B cell (primary cell): ENCODE data around the gene ECE2.

Experiments used
- EZH2 ChIP-seq: IDR thresholded peaks from 2 replicates; pipeline ENCODE4 v1.6.1; 2012; ENCODE audit warnings: borderline replicate concordance, low read depth, mild to moderate bottlenecking, moderate library complexity, low read length; ENCODE audit not compliant: insufficient read depth, poor library complexity, severe bottlenecking
- TF ChIP-seq, protein P1 (sequence below): fragments of 200-600 bp; IDR thresholded peaks from one replicate; pipeline ENCODE4 v1.8.0; 2022; ENCODE audit warnings: antibody characterized with exemption, mild to moderate bottlenecking

DNA sequence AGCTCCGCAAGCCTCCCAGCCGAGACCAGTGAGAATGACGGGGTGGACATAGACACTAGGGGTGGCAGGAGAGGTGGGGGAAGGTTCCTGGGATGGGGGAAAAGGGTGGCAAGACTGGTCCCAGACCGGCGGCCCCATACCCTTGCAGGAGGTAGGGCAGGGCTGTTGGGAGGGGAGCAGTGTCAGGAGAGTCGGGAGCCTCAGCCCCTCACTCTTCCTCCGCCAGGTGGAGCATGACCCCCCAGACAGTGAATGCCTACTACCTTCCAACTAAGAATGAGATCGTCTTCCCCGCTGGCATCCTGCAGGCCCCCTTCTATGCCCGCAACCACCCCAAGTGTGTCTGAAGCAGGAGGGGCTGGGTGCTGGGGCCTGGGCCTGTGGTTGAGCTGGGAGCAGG lies 14.5 kb downstream of the ECE2 start:
- TF ChIP-seq, protein P1, sequence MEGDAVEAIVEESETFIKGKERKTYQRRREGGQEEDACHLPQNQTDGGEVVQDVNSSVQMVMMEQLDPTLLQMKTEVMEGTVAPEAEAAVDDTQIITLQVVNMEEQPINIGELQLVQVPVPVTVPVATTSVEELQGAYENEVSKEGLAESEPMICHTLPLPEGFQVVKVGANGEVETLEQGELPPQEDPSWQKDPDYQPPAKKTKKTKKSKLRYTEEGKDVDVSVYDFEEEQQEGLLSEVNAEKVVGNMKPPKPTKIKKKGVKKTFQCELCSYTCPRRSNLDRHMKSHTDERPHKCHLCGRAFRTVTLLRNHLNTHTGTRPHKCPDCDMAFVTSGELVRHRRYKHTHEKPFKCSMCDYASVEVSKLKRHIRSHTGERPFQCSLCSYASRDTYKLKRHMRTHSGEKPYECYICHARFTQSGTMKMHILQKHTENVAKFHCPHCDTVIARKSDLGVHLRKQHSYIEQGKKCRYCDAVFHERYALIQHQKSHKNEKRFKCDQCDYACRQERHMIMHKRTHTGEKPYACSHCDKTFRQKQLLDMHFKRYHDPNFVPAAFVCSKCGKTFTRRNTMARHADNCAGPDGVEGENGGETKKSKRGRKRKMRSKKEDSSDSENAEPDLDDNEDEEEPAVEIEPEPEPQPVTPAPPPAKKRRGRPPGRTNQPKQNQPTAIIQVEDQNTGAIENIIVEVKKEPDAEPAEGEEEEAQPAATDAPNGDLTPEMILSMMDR, result no peak
- no peak for TF ChIP-seq EZH2
